Body of pancreas (tissue), 4 donors: ENCODE measurements around the gene MRAS. TPM values are rescaled to one million over a fixed set of nuclear protein-coding genes. Genes with fewer than 3 reads are reported as not detected.

Experiments used
- ATAC-seq: fragments of 150-250 bp; one replicate; pipeline ENCODE4 v1.9.1; 2016
- DNase-seq, 4 donors: peaks; one replicate each; pipeline ENCODE4 v3.0.0-alpha.2; 2019
- H3K27ac ChIP-seq, 4 donors: fragments of 200-600 bp; sonication (generic); 1 replicate in 3 of 4; 2 replicates in 1 of 4; pipeline versions ENCODE4 v1.5.1 to v1.6.1; 2016 to 2019; ENCODE audit warnings: mild to moderate bottlenecking in 1 of 4, mixed read lengths in 1 of 4, moderate library complexity in 1 of 4
- H3K27me3 ChIP-seq, 2 donors: fragments of 200-600 bp; sonication (generic); one replicate each; pipeline ENCODE4 v1.6.0; 2016; ENCODE audit warnings: mild to moderate bottlenecking in 1 of 2
- H3K36me3 ChIP-seq, 2 donors: fragments of 200-600 bp; sonication (generic); replicated peaks in 1 of 2; 2 replicates each; pipeline ENCODE4 v1.5.1; 2016; ENCODE audit warnings: low read depth in 2 of 2; ENCODE audit not compliant: insufficient read depth in 1 of 2
- H3K4me1 ChIP-seq: fragments of 200-600 bp; sonication (generic); one replicate; pipeline ENCODE4 v1.6.0; 2016
- H3K4me3 ChIP-seq, 2 donors: fragments of 200-600 bp; sonication (generic); 1 replicate in 1 of 2; 2 replicates in 1 of 2; pipeline ENCODE4 v1.5.1; 2016 to 2019
- H3K9me3 ChIP-seq, 3 donors: fragments of 200-600 bp; sonication (generic); 1 replicate in 2 of 3; 2 replicates in 1 of 3; pipeline ENCODE4 v1.5.1; 2016
- CTCF ChIP-seq, 7 experiments: fragments of 450-650 bp in 4 of 7; fragments of 200-600 bp in 3 of 7; sonication (generic) in 3 of 7; IDR thresholded peaks; one replicate each; pipeline ENCODE4 v1.5.1; 2016 to 2019; ENCODE audit warnings: antibody characterized with exemption in 7 of 7
- POLR2A ChIP-seq, 3 donors: fragments of 450-650 bp; IDR thresholded peaks; one replicate each; pipeline ENCODE4 v1.6.1; 2016; ENCODE audit warnings: antibody characterized with exemption in 3 of 3, mild to moderate bottlenecking in 2 of 3
- WGBS, 2 donors: methylation state at CpG; one replicate each; pipeline ENCODE4 v1.1.5; 2017; 5-methylcytosine and 5-hydroxymethylcytosine counted together
- intact Hi-C: fragments of 100-400 bp; cut with DNase I; formaldehyde crosslinking; loops from one replicate; pipeline ENCODE4 v1.15.1; 2023
- total RNA-seq, 2 donors: library from RNA; depleted of rRNA; stranded (reverse); fragments of >200 nt; gene quantifications; one replicate each; pipeline ENCODE4 v1.1.0, GENCODE V29; 2016

The MRAS gene
- total RNA-seq, 2 donors from 2014 or later = 9.9 to 20.1 TPM

GRCh38 chr3:138370321-138370720 is 21.9 kb downstream of the MRAS start:
- ATAC-seq = no peak
- 86 to 96% methylated on average over 6 to 8 of the region's 8 CpGs for WGBS, 2 donors
- intact Hi-C loops = no loop called here

GRCh38 chr3:138371070-138371965 is 22.9 kb downstream of the MRAS start:
- no peak overlapping the region for H3K27ac ChIP-seq
- H3K4me3 ChIP-seq = no peak overlapping the region
- intact Hi-C loops = no loop called here
- no peaks in the 10 kb centered on the region for H3K27me3 ChIP-seq
- no peaks in the 10 kb centered on the region for H3K4me1 ChIP-seq
- DNase-seq = no peak
- no peak for TF ChIP-seq CTCF (IDR thresholded peaks at IDR 0.05)
- no peak for TF ChIP-seq POLR2A (IDR thresholded peaks at IDR 0.05)
- H3K9me3 ChIP-seq = no peaks in the 10 kb centered on the region
- ATAC-seq = no peak
- no peaks in the 10 kb centered on the region for H3K36me3 ChIP-seq
- WGBS, 2 donors = 86 to 87% methylated on average over 9 of the region's 9 CpGs

More at GRCh38 chr3:138370321-138370720, 21.9 kb downstream of the MRAS start:
- no peaks in the 10 kb centered on the region for H3K4me1 ChIP-seq
- H3K27me3 ChIP-seq = no peaks in the 10 kb centered on the region
- H3K9me3 ChIP-seq = no peaks in the 10 kb centered on the region
- no peaks in the 10 kb centered on the region for H3K36me3 ChIP-seq
- no peak for DNase-seq
- no peak overlapping the region for H3K27ac ChIP-seq
- no peak for TF ChIP-seq POLR2A (IDR thresholded peaks at IDR 0.05)
- no peak for TF ChIP-seq CTCF (IDR thresholded peaks at IDR 0.05)
- H3K4me3 ChIP-seq = no peak overlapping the region

GRCh38 chr3:138373087-138373735 is 24.8 kb downstream of the MRAS start:
- H3K27ac ChIP-seq = no peak overlapping the region
- no peaks in the 10 kb centered on the region for H3K9me3 ChIP-seq
- DNase-seq = no peak
- no peaks in the 10 kb centered on the region for H3K27me3 ChIP-seq
- H3K4me3 ChIP-seq = no peak overlapping the region
- 87 to 90% methylated on average over 7 of the region's 7 CpGs for WGBS, 2 donors
- TF ChIP-seq CTCF (IDR thresholded peaks at IDR 0.05) (no peak), POLR2A (IDR thresholded peaks at IDR 0.05) (no peak)
- intact Hi-C loops = no loop called here
- H3K36me3 ChIP-seq = no peaks in the 10 kb centered on the region
- no peaks in the 10 kb centered on the region for H3K4me1 ChIP-seq
- no peak for ATAC-seq

- Histone ChIP-seq H3K27me3 (no peaks in the 10 kb centered on the region), H3K36me3 (no peaks in the 10 kb centered on the region), H3K4me3 (no peak overlapping the region), H3K4me1 (no peaks in the 10 kb centered on the region), H3K9me3 (no peaks in the 10 kb centered on the region), H3K27ac (no peak overlapping the region)
- intact Hi-C loops = no loop called here
- TF ChIP-seq POLR2A (IDR thresholded peaks at IDR 0.05) (no peak), CTCF (IDR thresholded peaks at IDR 0.05) (no peak)
- ATAC-seq = no peak
- no peak for DNase-seq
- 98% methylated on average over 5 of the region's 5 CpGs for WGBS, 2 donors
Measured at GRCh38 chr3:138373736-138374094, 25.3 kb downstream of the MRAS start.
